Duodenal mucosa (tissue), 2 donors: ENCODE measurements around the gene LTBP1.

ENCODE experiments used
- H3K27ac ChIP-seq: one replicate; pipeline ENCODE4 v1.7.0; 2013; ENCODE audit warnings: low read depth, low read length
- H3K27me3 ChIP-seq, 2 donors: one replicate each; pipeline ENCODE4 v1.7.0; 2013; ENCODE audit warnings: low read length in 2 of 2, control low read depth in 1 of 2; ENCODE audit not compliant: insufficient read depth in 2 of 2, control insufficient read depth in 1 of 2
- H3K36me3 ChIP-seq, 2 donors: one replicate each; pipeline ENCODE4 v1.7.0; 2013; ENCODE audit warnings: low read length in 2 of 2, control low read depth in 1 of 2; ENCODE audit not compliant: insufficient read depth in 2 of 2, control insufficient read depth in 1 of 2
- H3K4me1 ChIP-seq, 2 donors: one replicate each; pipeline ENCODE4 v1.7.0; 2013; ENCODE audit warnings: low read length in 2 of 2, control low read depth in 1 of 2; ENCODE audit not compliant: insufficient read depth in 2 of 2, control insufficient read depth in 1 of 2
- H3K4me3 ChIP-seq, 2 donors: one replicate each; pipeline ENCODE4 v1.7.0; 2013; ENCODE audit warnings: low read length in 2 of 2, low read depth in 1 of 2
- H3K9ac ChIP-seq, 2 donors: one replicate each; pipeline ENCODE4 v1.7.0; 2013; ENCODE audit warnings: low read length in 2 of 2, low read depth in 1 of 2
- H3K9me3 ChIP-seq, 2 donors: one replicate each; pipeline ENCODE4 v1.7.0; 2013; ENCODE audit warnings: low read length in 2 of 2, control low read depth in 1 of 2; ENCODE audit not compliant: control insufficient read depth in 1 of 2

Gene LTBP1

DNA sequence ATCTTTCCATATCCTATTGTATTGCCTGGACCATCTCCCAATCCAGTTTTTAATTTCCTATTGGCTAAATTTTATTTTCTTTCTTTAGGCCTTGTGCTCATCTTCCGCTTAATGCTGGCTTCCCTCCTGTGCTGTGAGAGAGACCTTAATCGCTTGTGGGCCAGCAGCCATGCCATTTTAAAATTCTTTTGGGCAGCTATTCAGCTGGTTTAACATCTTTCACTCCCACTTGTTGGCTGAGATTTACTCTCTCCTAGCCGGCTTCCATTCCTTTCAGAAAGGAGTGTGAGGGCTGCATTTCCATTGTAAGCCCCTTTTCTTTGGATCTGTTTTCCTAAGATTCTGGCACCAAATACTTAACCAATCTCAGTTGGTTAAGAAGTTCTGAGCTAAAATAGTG lies 388.8 kb downstream of the LTBP1 start:
- Histone ChIP-seq H3K27ac (no peak overlapping the region), H3K4me1 (no peaks in the 10 kb centered on the region), H3K4me3 (no peak overlapping the region), H3K9me3 (no peaks in the 10 kb centered on the region), H3K36me3 (no peaks in the 10 kb centered on the region), H3K27me3 (no peaks in the 10 kb centered on the region), H3K9ac (no peak overlapping the region)

DNA sequence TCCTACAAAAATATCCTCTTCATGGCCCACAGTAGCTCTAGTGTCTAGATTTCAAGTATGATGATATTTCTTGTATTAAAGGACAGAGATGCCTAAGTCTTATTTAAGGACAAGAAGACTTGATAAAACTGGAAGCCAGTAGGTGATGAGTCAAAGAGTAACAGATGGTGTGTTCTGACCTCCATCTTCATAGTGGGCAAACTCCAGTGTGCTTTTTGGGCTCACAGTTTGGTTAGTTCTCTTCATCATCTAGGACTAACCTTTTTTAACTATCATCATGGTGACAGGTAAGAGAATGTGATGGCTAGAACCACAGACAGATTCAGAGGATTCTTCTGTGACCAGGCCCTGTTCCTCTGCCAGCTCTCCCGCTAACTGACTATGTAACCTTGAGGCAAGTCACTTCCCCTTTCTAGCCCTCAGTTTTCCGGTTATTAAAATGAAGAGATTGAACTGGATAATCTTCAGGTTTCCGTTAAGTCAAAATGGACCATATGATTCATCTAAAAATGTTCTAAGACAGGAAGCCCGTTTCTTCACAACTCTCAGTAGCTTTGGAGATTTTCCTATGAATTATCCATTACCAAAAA lies 389.4 kb downstream of the LTBP1 start:
- Histone ChIP-seq H3K4me3 (no peak overlapping the region), H3K9me3 (no peaks in the 10 kb centered on the region), H3K36me3 (no peaks in the 10 kb centered on the region), H3K27me3 (no peaks in the 10 kb centered on the region), H3K27ac (no peak overlapping the region), H3K9ac (no peak overlapping the region), H3K4me1 (no peaks in the 10 kb centered on the region)

DNA sequence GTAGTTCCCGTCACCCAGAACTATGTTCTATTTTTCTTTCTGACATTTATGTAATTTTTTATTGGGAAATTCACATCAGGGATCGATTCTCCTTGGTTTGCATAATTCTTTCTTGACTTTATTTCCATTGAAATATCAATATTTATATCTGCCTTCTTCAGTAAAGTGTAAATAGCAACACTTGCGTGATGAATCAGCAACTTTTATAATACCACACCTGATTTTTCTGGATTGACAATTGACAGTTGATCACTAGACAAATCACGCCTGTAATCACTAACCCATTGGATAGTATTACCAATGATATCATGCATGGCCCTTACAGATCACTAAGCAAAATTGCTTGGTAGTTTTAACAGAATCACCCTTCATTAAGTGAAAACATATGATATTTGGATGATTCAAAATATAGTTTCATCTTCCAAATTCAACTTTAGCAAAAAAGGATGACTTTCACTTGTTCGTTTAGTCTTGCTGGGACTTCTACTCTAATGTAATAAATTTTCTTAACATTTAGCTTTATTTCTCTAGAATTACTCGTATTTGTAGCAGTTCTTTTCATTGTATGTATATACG lies 390.7 kb downstream of the LTBP1 start:
- Histone ChIP-seq H3K9me3 (no peaks in the 10 kb centered on the region), H3K4me3 (no peak overlapping the region), H3K27me3 (no peaks in the 10 kb centered on the region), H3K36me3 (no peaks in the 10 kb centered on the region), H3K27ac (no peak overlapping the region), H3K9ac (no peak overlapping the region), H3K4me1 (no peaks in the 10 kb centered on the region)

DNA sequence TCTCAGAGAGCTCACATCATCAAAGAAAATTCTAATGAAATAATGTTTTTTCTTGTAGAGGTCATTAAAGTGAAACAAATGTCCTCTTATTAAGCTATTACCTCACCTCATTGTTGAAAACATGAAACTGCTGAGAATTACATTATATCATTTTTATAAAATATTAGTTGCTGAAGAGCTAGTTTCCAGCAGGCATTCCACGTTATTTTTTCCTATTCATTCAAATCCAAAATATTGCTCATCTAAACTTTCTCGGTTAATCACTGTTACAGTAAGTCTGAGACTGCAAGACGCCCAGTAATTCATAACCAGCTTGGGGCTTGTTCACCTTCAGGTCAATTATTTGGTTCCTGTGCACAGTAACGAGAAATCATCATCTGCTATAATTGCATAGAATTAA lies 391.2 kb downstream of the LTBP1 start:
- no peaks in the 10 kb centered on the region for H3K4me1 ChIP-seq
- H3K36me3 ChIP-seq, result no peaks in the 10 kb centered on the region
- no peaks in the 10 kb centered on the region for H3K27me3 ChIP-seq
- H3K27ac ChIP-seq, result no peak overlapping the region
- H3K9ac ChIP-seq, result no peak overlapping the region
- no peaks in the 10 kb centered on the region for H3K9me3 ChIP-seq
- no peak overlapping the region for H3K4me3 ChIP-seq

DNA sequence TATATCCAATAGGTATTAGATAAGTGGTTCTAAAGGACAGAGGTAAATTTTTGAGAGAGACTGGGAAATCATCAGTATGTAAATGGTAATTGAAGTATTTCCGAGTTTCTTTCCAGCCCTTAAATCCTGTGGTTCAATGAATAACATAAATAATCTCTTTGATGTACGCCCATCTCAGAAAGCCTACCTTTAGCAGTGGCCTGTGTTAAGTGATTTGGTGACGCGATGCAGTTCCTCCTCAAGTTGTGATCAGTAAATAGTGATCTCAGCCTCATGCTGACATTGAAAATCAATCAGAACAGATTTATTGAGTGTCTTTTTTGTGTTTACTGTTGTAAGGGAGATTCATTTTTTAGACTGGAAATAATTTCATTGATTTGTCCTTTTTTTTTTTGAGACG lies 392.5 kb downstream of the LTBP1 start:
- Histone ChIP-seq H3K9me3 (no peaks in the 10 kb centered on the region), H3K9ac (no peak overlapping the region), H3K4me1 (no peaks in the 10 kb centered on the region), H3K4me3 (no peak overlapping the region), H3K36me3 (no peaks in the 10 kb centered on the region), H3K27me3 (no peaks in the 10 kb centered on the region), H3K27ac (no peak overlapping the region)

DNA sequence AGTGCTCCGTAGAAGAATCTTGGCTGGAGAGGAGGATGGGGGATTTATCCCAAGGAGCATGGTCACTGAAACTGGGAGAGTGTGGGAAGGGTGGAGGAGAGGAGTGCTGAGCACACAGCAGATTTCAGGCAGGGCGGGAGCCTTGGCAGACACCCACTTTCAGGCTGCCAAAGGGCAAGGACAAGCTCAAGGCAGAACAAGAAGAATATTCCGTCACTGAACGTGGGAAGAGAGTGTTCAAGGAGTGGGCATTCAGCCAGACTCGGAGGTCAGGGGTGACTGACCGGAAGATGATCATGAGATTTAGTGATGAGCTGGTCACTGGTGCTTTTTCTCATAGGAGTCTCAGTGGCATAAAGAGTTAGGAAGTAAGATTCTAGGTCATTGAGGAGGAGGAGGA lies 393.5 kb downstream of the LTBP1 start:
- Histone ChIP-seq H3K4me1 (no peaks in the 10 kb centered on the region), H3K27me3 (no peaks in the 10 kb centered on the region), H3K36me3 (no peaks in the 10 kb centered on the region), H3K9me3 (no peaks in the 10 kb centered on the region), H3K9ac (no peak overlapping the region), H3K4me3 (no peak overlapping the region), H3K27ac (no peak overlapping the region)

DNA sequence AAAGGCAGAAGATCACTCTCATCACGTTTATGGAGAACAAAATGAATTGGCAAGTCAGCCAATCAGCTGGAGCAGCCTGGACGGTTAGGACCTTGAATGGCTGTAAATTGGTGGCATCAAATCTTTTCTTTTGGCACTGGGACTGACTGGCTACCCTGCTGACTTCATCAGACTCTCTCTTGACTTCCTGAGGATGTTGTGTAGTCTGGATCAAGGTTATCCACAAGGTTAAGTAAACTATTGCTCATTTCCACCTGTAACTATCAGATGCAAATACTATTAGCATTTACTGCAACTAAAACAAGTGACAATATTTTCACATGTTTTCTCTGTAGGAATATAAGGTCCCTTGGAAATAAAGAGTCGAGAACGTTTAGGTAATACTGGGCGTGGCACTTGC lies 395.4 kb downstream of the LTBP1 start:
- Histone ChIP-seq H3K9ac (no peak overlapping the region), H3K9me3 (no peaks in the 10 kb centered on the region), H3K4me3 (no peak overlapping the region), H3K36me3 (no peaks in the 10 kb centered on the region), H3K27me3 (no peaks in the 10 kb centered on the region), H3K27ac (no peak overlapping the region), H3K4me1 (no peaks in the 10 kb centered on the region)

DNA sequence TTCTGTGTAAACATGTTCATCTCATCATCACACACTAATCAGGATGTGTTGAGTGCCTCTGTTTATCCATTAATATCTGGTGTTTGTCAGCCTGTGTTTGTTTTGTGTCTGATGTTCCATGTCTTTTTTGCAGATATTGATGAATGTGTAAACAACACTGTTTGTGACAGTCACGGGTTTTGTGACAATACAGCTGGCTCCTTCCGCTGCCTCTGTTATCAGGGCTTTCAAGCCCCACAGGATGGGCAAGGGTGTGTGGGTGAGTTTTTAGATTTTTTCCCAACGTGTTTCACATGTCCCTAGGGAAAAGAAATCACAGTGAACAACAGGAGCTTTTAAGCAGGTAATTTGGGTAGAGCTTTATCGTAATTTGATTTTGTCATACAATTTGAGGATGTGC lies 396.0 kb downstream of the LTBP1 start:
- no peaks in the 10 kb centered on the region for H3K27me3 ChIP-seq
- H3K9me3 ChIP-seq, result no peaks in the 10 kb centered on the region
- no peak overlapping the region for H3K9ac ChIP-seq
- no peaks in the 10 kb centered on the region for H3K4me1 ChIP-seq
- H3K36me3 ChIP-seq, result no peaks in the 10 kb centered on the region
- H3K27ac ChIP-seq, result no peak overlapping the region
- no peak overlapping the region for H3K4me3 ChIP-seq

DNA sequence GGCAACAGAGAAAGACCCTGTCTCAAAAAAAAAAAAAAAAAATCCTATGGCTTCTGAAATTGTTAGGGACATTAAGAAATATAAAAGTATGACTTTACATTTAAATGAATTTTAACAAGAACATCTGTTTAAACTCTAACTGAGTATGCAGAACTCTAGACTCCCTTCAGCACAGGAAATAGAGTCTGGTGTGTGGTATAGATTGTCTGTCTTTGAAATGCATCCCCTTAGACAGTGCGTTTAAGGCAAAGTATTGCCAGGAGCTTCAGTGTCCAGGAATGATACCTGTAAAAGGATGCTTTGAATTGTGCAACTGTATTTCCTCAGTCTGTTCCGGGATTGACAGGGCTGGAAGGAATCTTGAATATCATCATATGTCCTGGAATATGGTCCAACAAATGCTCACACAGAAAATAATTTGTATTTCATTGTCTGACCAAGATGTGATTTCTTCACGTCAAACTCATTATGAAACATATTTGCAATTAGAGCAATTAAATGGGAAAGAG lies 396.7 kb downstream of the LTBP1 start:
- H3K27ac ChIP-seq, result no peak overlapping the region

DNA sequence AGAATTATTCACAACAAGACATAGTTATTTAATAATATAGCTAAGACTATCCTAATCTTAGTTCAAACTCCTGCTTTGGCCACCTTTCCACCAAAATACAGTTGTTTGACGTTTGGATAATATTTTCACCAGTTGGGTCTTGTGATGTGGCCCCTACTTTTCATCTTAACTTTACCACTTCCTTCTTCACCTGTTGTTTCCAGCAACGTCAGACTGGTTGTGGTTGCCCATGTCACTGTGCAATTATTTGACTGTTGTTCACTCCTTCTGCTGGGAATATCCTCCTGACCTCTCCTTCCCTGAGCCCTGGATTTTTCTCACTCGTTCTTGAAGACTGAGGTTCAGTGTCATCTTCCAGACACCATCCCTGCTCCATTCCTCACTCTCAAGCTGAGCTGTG lies 397.5 kb downstream of the LTBP1 start:
- Histone ChIP-seq H3K4me1 (no peaks in the 10 kb centered on the region), H3K27ac (no peak overlapping the region), H3K27me3 (no peaks in the 10 kb centered on the region), H3K4me3 (no peak overlapping the region), H3K36me3 (no peaks in the 10 kb centered on the region), H3K9ac (no peak overlapping the region), H3K9me3 (no peaks in the 10 kb centered on the region)

More for the DNA sequence above, 396.7 kb downstream of the LTBP1 start:
- H3K4me3 ChIP-seq, result no peak overlapping the region
- H3K4me1 ChIP-seq, result no peaks in the 10 kb centered on the region
- no peaks in the 10 kb centered on the region for H3K27me3 ChIP-seq
- H3K36me3 ChIP-seq, result no peaks in the 10 kb centered on the region
- no peaks in the 10 kb centered on the region for H3K9me3 ChIP-seq
- H3K9ac ChIP-seq, result no peak overlapping the region
